GM20431 (cell line): ENCODE data around the gene LIN7A.

ENCODE experiments used
- in situ Hi-C: fragments of 300-500 bp; cut with MseI, MboI; formaldehyde crosslinking; loops from one replicate; pipeline ENCODE4 v1.15.0; 2020; ENCODE audit warnings: low sequenced_read_pairs; ENCODE audit not compliant: unreplicated experiment

LIN7A gene

DNA sequence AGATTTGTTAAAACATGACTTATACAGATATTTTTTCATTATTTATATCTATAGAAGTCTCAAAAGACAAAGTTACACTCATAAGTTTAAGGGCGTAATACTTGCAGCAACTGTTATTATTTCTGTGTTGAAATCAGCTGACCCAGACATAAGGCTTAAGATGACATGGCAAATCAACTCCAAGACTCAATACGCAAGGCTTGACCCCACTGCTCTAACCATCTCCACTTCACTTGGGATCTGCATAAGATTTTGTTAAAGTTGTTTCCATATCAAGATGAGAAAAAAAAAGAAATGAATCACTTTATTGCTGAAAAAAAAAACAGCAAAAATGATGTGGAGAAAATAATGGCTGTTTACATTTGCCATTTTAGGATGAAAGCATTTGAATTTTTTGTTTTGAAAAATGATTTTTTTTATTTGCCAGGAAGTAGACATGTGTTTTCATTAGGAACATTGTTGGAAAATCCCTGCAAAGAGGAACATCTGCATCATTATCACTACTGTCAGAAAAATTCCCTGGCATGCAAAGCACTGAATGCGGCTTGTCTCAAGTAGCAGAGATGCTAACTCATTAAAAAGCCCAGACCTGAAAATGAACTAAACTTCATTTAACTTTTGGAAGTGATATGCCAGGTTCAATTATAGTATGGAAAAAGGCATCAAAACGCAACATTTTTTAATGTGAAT lies 73.5 kb downstream of the LIN7A start:
- in situ Hi-C loops, result no loop called here

DNA sequence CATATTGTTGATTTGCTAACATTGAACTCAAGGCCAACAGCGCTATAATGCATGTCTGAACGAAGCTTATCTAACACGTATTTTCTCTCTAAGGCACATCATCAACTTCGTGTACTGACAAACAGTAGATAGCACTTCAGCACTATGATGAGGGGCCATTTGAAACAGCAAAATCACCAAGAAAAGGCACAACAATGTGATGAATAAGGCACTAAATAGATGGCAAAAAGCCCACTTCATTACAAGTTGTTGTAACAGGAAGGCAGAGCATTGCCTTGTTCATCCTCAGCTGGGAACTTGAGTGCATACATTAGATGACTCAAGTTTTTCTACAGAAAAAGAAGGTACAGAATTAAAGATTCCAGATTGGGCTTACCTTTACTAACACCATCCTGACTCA lies 75.2 kb downstream of the LIN7A start:
- in situ Hi-C loops, result no loop called here

DNA sequence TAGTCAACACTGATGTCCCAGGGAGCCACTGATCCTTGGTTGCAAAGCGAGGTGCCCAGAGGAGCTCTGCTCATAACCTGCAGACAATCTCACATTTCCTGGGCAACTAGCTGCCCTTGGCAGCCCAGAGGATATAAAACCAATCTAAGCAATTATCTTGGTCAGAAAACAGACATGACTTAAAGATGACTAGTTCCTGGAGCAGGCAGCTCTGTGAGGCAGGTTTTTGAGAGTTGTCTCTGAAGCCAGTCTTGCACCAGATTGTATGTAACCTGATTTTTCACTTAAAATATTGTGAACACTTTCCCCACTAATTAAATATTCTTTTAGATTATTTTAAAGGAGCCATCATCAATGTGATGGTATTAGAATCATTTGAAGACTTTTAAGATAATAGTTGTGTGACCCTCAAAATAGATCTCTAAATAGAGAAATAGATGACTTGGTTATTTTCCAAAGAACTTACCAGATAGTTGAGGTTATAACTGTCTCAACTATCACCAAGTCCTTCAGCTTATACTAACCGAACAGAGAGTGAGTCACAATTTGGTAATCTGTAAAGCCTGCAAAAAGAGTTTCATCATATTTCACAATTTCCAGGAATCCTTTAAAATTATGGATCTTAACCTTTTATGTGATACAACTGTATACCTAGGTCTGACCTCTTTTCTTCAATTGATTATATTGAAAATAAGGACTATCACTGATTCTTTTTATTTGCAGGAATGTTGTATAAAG lies 75.9 kb downstream of the LIN7A start:
- in situ Hi-C loops, result no loop called here

DNA sequence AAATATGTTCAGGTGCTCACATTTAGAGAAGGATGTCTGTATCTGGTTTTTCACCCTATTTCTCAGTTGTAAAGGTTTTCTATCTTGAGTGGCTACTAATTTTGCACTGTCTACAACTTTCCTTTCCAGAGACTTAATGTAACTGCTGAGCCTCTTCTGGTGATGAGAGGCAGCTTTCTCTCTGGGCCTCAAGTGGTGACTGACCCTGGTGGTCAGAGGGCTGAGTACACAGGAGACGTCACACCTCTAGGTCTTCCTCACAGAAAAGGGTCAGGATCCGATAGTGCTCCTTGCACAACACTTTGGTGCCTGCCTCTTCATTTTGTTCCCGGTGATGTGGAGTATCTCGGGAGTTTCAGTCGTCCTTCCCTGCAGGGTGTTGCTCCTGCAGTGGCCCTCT lies 76.8 kb downstream of the LIN7A start:
- in situ Hi-C loops, result no loop called here

DNA sequence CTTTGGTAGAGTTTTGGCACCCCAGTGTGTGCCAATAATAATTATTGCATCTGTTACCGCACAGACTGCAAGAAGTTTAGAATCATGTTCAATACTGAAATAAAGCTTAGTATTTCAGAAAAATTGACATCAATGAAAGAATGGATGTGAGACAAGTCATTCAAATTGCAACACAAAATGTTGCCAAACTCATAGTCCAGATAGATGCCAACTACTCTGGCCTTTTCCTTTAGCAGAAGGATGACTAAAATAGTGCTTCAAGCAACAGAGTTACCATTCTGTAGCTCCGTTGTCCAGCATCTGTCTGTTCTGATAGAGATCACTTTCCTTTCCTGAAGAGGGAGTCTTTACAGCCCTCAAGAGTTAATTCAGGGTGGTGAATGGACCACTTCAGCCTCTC lies 77.5 kb downstream of the LIN7A start:
- in situ Hi-C loops, result no loop called here

DNA sequence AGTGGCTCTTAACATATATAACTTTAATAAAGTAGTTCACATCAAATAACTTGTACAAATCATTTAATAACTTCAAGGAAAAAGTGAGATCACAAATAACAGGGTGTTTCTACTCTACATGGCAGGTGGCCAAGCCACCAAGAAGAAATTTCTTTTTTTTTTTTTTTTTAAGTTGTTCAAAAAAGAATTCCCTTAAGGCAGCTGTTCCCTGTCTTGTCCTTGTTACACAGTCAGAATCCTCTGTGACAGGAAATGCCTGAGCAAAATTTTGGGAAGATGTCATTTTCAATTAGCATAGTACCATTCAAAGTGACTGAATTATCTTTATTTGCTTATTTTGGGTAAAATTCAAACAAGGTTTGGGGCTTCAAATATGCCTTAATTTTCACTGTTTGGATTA lies 79.4 kb downstream of the LIN7A start:
- in situ Hi-C loops, result no loop called here

DNA sequence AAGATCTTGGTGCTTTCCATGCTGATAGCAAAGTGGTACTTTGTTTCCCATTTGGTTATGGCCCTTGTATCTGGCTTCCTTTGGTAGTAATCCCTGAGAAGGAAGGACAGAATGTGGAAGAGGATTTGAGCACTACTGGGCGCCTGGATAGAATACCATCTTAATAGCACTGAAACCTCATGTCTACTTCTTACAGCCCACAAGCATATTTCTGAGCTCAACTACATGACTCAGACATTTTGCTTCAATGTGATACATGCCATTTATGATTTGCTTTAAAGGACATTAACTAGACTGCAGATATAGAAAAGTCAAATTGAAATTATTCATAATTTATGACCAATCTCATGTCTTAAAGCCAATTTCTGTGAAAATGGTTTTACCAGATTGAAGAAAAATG lies 80.4 kb downstream of the LIN7A start:
- in situ Hi-C loops, result no loop called here

DNA sequence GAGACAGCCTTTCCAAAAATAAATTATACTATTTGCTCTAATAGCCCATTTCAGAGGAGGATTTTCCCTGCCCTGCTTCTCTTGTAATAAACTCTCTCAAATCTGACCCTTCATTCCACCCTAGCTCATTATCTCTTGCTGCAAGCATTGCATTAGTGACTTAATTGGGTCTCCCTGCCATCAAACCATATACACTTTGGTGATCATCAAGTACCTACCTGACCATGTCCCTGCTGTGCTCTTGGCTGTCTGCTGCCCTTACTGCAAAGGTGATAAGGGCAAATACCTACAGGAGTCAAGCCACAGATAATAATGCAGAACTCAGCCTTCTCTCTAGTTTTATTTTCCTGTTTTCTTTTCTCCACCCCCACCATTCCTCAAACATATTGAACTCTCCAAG lies 88.4 kb downstream of the LIN7A start:
- in situ Hi-C loops, result no loop called here

DNA sequence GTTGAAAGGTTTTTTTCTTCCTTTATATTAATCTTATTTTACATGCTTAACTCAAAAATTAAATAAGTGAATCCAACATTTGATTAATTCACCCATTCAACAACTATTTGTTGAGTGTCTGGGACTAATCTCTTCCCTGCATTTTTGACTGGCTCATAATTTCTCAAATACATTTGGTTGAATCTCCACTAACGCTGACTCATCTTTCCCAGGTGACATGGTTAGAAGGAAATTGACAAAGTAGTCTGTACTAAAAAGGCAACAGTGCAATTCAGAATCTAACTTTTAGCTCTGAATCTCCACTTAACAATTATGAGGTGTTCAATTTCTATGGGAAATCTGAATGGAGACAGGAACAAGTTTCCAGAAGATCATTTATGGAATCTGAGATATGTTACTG lies 88.9 kb downstream of the LIN7A start:
- in situ Hi-C loops, result no loop called here

DNA sequence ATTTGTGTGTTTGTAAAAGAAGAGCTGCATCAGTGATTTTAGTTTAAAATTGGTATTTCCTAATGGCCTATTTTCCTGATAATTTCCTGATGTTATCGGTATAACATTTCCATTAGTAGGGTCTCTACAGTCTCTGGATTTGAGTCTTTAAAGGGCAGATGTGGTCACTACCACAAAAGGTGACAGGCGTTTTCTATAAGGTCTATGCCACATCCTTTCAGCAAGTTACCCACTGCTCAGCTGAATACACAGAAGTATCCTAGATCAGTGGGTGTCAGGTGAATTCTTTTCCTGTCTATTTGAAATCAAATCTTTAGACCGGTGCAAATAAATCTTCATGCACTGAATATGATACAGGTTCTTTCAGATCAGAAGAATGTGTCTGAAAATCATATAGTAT lies 90.2 kb downstream of the LIN7A start:
- in situ Hi-C loops, result no loop called here

DNA sequence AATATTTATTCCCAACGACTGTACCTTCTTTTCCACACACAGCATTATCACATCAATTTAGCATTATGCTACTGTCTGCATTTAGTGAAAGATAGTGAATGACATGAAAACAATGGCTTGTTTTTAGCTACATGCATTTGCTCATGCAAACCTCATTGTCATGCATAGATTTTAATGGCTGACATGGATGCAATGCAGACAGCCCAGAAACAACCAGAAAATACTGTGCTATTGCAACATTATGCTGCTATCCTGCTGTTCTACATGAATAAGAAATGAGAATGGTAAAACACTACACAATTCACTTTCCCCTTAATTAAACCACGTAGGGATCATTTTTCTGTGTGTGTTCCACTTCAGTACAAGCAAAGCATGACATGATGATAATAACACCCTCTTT lies 90.8 kb downstream of the LIN7A start:
- in situ Hi-C loops, result no loop called here

DNA sequence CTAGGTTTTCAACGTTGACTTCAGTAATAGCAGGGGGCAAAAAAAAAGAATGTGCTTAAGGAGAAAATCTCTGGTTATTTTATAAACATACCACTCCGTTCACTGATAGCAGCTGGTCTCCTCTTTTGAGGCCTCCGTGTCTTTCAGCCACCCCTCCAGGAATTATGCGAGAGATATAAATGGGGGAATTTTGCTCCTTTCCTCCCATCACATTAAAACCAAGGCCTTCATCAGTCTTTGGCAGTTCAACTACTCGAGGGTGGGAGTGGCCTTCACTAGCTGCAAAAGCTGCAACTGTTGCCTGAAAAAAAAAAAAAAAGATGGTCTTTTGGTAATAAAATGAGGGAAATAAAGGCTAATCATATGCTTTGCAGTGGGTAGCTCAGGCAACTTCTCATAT lies 92.1 kb downstream of the LIN7A start:
- in situ Hi-C loops, result no loop called here

DNA sequence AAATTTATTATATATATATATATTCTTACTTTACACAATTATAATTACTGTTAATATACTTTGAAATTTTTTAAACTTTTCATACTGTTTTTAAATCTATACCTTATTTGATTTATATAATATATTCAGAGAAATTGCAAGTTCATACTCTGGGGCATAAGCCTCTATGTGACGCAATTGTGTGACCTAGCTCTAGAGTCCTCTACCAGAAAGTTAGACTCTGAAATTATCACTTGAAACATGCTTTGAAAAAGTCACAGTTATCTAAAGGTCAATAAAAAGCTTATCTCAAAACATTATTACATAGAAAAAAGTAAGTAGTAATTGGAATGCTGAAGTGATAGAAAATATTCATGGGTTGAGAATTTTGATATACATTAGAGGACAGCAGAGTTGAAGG lies 93.8 kb downstream of the LIN7A start:
- in situ Hi-C loops, result no loop called here

DNA sequence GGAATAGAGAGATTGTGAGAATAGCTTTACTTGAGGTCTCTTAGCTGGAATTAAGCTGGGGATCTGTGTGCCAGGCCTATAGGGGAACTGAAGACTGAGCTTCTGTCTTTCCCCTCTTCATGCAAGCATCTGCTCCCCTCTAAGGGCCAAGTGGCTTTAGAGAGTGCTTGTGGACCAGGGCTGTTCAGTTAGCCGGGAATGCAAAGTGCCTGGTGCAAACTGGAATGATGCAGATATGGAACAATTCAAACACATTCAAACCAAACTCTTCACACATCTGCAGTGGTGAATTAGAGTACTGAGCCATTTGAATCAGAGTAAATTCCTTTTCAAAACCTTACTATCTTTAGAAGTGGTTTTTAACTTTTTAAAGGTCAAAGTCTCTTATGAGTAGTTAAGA lies 99.0 kb downstream of the LIN7A start:
- in situ Hi-C loops, result no loop called here

DNA sequence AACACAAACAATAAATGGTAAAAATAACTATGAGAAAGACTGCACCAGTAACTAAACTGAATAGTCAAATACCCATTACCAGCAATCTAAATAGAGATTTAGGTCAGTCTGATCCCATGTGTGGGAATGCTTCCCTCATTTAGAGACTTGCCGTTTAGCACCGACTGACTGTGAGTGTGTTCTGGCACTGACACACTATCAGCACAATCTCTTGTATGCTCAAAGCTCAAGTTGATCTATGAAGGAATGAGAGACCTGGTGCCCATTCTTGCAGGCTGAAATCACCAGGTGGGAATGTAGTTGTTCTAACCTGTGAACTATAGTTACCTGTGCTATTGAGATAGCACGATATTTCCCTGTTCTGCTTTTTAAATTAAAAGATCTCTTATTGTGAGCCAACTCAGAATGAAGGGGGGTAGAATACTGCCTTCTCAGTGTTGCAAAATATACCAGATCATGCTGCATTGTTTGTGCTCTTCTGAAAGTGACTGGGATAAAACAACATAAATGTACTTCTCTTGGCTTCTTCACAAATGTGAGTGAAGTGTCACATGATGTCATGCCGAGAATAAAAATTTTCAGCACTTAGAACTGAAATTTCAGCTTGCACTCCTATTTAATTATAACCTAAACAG lies 99.6 kb downstream of the LIN7A start:
- in situ Hi-C loops, result no loop called here

DNA sequence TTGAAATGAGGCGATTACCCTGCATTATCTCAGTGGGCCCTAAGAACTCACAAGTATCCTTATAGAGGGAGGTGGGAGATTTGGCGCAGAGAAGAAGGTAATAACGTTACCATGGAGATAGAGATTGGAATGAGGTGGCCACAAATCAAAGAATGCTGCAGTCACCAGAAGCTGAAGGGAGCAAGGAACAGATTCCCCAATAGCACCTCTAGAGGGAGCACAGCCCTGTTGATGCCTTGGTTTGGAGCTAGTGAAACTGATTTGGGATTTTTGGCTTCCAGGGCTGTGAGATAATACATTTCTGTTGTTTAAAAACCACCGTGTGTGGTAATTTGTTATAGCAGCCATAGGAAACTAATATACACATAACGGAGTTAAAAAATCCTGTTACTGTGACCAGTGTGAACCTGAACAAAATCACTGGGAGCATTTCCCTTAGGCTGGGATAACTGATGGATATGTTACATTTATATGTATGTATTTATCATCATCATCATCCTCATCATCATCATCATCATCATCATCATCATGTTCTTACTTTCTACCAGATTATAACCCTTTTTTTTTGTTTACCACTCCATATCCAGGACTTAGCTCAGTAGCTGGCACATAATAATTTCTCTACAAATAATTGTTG lies 100.3 kb downstream of the LIN7A start:
- in situ Hi-C loops, result no loop called here

DNA sequence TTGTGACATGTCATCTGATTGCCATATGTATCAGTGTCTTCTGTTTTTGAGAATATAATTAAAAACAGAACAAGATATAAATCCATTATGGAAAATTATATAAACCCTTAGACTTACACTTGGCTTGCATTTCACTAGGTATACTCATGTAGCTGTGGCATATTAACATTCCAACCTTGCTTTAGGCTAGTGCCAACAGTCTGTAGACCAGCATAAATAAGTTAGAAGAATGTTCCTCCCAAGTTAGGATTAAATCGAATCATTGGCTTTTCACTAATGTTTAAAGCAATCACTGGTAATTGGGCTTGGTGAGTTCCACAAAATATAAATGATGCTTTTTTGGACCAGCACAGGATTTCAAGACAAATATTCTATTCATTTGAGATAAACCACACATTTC lies 103.0 kb downstream of the LIN7A start:
- in situ Hi-C loops, result no loop called here

DNA sequence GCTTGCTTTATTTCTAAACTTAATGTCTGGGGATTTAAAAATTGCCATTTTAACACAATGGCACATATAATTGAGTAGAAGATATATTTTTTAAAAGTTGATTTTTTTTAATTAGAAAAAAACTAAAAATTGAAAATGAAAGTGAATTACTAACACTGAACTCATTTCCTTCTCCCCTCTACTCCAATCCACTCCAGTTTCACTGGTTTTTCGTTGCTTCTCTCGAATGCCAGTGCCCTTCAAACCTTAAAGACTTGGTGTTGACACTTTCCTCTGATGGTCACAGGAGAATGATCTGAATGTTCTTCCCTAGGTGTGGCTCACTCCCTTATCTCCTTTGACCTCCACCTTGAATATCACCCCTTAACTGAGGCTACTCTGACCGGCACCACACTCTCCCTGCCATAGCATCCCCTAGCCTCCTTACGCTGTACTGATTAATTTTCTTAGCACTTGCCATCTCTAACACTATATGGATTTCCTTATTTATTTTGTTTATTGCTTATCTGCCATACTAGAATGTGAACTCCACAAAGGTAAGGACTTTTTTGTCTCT lies 107.1 kb downstream of the LIN7A start:
- in situ Hi-C loops, result no loop called here

DNA sequence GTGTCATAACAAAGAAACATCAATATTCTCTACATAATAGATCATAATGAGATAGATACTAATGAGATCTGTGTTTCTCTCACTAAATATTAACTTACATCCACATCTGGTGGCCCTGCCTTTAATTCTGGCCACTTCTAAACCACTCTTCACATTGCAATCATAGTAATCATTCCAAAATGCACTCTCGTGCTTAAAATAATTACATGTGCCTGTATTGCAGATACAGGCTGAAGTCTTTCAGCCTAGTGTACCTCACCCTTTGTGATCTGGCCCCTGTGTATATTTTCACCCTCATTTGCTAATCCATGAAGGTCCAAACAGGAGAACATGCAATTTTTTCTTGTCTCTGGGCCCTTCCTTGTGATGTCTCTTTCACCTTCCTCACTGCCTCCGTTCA lies 108.0 kb downstream of the LIN7A start:
- in situ Hi-C loops, result no loop called here

DNA sequence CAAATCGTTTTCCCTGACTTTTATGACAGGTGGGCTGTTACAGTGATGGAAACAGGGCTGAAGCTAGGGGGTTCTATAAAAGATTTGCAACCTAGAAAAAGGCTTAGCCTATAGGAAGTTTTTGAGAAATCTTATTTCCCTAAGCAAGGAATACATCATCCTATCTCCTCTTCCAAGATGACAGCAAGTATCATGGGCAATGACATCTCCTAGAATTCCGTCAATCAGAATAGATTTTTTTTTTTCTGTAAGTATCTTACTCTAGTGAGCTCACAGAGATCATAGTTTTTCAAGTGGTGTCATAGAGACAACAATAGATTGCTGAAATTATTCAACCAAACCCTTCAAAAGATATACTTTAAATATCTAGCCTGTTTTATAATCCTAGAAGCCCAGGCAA lies 112.2 kb downstream of the LIN7A start:
- in situ Hi-C loops, result no loop called here

DNA sequence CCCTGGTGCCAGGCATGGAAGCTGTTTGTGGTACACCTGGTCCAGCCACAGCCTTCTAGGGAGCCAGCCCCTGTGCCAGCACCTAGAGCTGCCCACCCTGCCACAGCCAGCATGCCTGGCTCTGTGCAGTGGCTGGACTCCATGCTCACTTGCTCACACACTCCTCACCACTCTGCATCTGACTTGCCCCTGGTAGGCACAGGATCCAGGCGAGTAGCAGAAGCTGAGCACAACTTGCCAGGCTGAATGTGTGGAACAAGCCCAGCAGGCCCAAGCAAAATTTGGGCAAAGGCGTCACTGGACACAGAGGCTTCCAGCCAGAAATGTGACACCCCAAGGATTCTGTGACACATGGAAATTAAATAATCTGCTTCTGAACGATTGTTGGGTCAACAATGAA lies 114.3 kb downstream of the LIN7A start:
- in situ Hi-C loops, result no loop called here
